Osteoblast (primary cell): ENCODE measurements around the gene SLC27A2. TPM values are rescaled to one million over a fixed set of nuclear protein-coding genes. Genes with fewer than 3 reads are reported as not detected.

Experiments
- DNase-seq: peaks from one replicate; pipeline ENCODE4 v3.0.0; 2011; ENCODE audit warnings: low spot score, mixed read lengths; ENCODE audit not compliant: insufficient read length; ENCODE audit errors: missing footprints
- H2AFZ ChIP-seq: 2 replicates; pipeline ENCODE4 v1.6.0; 2011; ENCODE audit warnings: mild to moderate bottlenecking, low read length
- H3K27ac ChIP-seq: 2 replicates; pipeline ENCODE4 v1.5.1; 2011; ENCODE audit warnings: mild to moderate bottlenecking, low read depth, low read length, moderate library complexity
- H3K27me3 ChIP-seq: 2 replicates; pipeline ENCODE4 v1.6.0; 2012; ENCODE audit warnings: mild to moderate bottlenecking, control low read depth, inconsistent platforms, low read length, moderate library complexity; ENCODE audit not compliant: insufficient read depth
- H3K36me3 ChIP-seq: 2 replicates; pipeline ENCODE4 v1.5.1; 2011; ENCODE audit warnings: mild to moderate bottlenecking, low read length, control low read depth, moderate library complexity; ENCODE audit not compliant: insufficient read depth
- H3K4me1 ChIP-seq: 2 replicates; pipeline ENCODE4 v1.5.1; 2011; ENCODE audit warnings: mild to moderate bottlenecking, low read length, control low read depth, moderate library complexity; ENCODE audit not compliant: insufficient read depth
- H3K4me2 ChIP-seq: 2 replicates; pipeline ENCODE4 v1.6.0; 2011; ENCODE audit warnings: mild to moderate bottlenecking, low read length; ENCODE audit not compliant: insufficient read depth
- H3K4me3 ChIP-seq: fragments of 200-600 bp; sonication (generic); 3 replicates; pipeline ENCODE4 v1.5.1; 2012; ENCODE audit warnings: mild to moderate bottlenecking, low read length, inconsistent platforms; ENCODE audit not compliant: insufficient read depth
- H3K79me2 ChIP-seq: 2 replicates; pipeline ENCODE4 v1.6.0; 2012; ENCODE audit warnings: mild to moderate bottlenecking, low read length, control low read depth, inconsistent platforms; ENCODE audit not compliant: insufficient read depth
- H3K9me3 ChIP-seq: 2 replicates; pipeline ENCODE4 v1.5.1; 2011; ENCODE audit warnings: low read depth, low read length, control low read depth
- H4K20me1 ChIP-seq: 2 replicates; pipeline ENCODE4 v1.6.0; 2012; ENCODE audit warnings: mild to moderate bottlenecking, low read length, control low read depth; ENCODE audit not compliant: insufficient read depth
- CTCF ChIP-seq: IDR thresholded peaks from 2 replicates; pipeline ENCODE4 v1.5.1; 2011; ENCODE audit warnings: mild to moderate bottlenecking, low read depth, low read length, moderate library complexity; ENCODE audit errors: extremely low read depth
- total RNA-seq: library from RNA; depleted of rRNA; stranded (reverse); fragments of >200 nt; gene quantifications from 2 replicates; pipeline ENCODE4 v1.2.3, GENCODE V29; 2012

Gene SLC27A2
- total RNA-seq, 1 donor, result not detected

DNA sequence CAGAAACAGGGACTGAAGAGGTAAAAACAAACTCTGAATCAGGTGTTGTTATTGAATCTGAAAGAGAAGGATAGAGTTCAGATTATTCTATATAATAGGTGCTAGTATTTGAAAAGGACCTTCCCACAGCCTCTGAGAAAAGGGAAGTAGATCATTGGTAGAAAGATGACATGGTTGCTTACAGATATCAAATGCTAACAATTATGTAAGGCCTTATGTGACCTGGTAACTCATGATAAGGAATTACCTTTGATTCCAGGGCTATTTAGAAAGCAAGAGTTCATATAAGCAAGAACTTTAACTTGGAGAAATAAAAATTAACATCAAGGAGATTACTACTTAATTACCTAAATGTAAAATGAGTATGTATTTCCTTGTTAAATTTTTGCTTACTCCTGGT is 7.6 kb downstream of the SLC27A2 start:
- Histone ChIP-seq H3K4me1 (no peaks in the 10 kb centered on the region), H3K4me2 (no peak overlapping the region), H2AFZ (no peak overlapping the region), H4K20me1 (no peaks in the 10 kb centered on the region), H3K9me3 (no peaks in the 10 kb centered on the region), H3K27me3 (peaks cover 19% of the 10 kb centered on the region), H3K36me3 (no peaks in the 10 kb centered on the region), H3K27ac (no peak overlapping the region), H3K4me3 (no peak overlapping the region), H3K79me2 (no peaks in the 10 kb centered on the region)
- TF ChIP-seq CTCF, result no peak
- DNase-seq, result no peak

DNA sequence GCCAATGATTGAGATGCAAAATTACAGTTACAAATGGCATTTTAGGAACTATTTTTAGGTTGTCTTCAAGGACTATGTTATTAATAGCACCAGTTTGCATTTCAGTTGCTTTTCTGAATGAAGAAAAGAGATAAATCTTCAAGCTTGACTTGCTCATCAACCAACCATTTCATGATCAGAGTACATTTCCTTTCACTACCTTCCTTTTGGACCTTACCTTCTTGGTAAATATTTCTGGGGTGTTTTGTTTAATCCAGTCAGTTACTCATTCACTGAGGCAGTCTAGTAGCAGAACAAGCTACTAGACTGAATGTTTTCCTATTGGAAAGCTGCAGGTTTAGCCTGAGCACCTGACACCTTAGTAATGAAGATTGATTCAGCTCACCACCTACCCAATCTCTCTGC is 8.2 kb downstream of the SLC27A2 start:
- Histone ChIP-seq H3K4me2 (no peak overlapping the region), H4K20me1 (no peaks in the 10 kb centered on the region), H3K4me1 (no peaks in the 10 kb centered on the region), H2AFZ (no peak overlapping the region), H3K4me3 (no peak overlapping the region), H3K79me2 (no peaks in the 10 kb centered on the region), H3K27ac (no peak overlapping the region), H3K27me3 (peaks cover 19% of the 10 kb centered on the region), H3K36me3 (no peaks in the 10 kb centered on the region), H3K9me3 (no peaks in the 10 kb centered on the region)
- no peak for DNase-seq
- TF ChIP-seq CTCF, result no peak

DNA sequence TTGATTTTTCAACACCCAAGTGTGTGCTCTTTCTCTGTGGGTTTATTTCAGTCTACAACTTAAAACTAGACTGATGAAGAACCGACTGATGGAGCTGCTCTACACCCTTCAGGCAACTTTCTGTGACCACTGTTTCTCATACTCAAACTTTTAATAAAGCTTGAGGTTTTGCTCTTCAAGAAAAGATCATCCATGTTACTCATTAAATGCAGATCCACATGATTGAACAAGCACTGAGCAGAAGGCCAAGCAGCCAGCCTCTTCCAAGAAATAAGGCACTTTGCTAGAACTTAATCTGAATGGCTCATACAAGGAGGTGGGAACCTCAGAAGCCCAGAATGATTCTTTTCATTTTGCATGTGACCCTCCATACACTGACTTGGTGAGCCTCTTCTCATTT is 8.7 kb downstream of the SLC27A2 start:
- H3K27ac ChIP-seq, result no peak overlapping the region
- H3K79me2 ChIP-seq, result no peaks in the 10 kb centered on the region
- TF ChIP-seq CTCF, result no peak
- no peaks in the 10 kb centered on the region for H3K36me3 ChIP-seq
- no peak overlapping the region for H3K4me2 ChIP-seq
- no peaks in the 10 kb centered on the region for H3K9me3 ChIP-seq
- no peak overlapping the region for H2AFZ ChIP-seq
- H3K4me3 ChIP-seq, result no peak overlapping the region
- no peaks in the 10 kb centered on the region for H3K4me1 ChIP-seq
- no peak for DNase-seq
- H3K27me3 ChIP-seq, result peaks cover 19% of the 10 kb centered on the region
- H4K20me1 ChIP-seq, result no peaks in the 10 kb centered on the region

DNA sequence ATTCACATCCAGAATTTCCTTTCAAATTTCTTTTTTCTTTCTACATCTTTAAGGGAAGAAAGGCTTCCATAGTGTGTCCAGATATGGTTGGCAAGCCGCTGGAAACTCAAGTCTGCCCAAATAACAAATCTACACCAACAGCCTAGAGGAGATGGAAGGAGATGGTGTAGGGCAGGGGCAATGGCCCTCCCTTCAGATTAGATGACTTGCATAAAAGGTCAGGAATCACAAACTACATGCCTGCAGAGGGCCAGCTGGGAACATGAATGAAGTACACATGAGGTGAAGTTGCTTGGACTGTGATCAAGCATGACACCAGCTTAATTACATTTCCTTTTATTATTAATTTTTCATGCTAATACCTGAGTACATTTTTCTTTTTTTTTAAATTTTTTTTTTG is 10.2 kb downstream of the SLC27A2 start:
- no peak overlapping the region for H3K4me3 ChIP-seq
- peaks cover 22% of the 10 kb centered on the region for H3K27me3 ChIP-seq
- H3K4me1 ChIP-seq, result no peaks in the 10 kb centered on the region
- DNase-seq, result no peak
- no peak overlapping the region for H2AFZ ChIP-seq
- no peaks in the 10 kb centered on the region for H3K36me3 ChIP-seq
- no peaks in the 10 kb centered on the region for H4K20me1 ChIP-seq
- no peak overlapping the region for H3K4me2 ChIP-seq
- no peaks in the 10 kb centered on the region for H3K79me2 ChIP-seq
- no peaks in the 10 kb centered on the region for H3K9me3 ChIP-seq
- no peak overlapping the region for H3K27ac ChIP-seq
- no peak for TF ChIP-seq CTCF
